K562 (cell line): ENCODE results near the gene UBE2O. TPM values are rescaled to one million over a fixed set of nuclear protein-coding genes. Genes with fewer than 3 reads are reported as not detected.

Experiments
- ATAC-seq: fragments of 200-7000 bp; cut with Tn5 transposase; 3 replicates; pipeline ENCODE4 v1.9.1; 2020; ENCODE audit warnings: moderate library complexity
- BruUV-seq: library from RNA; stranded (reverse); fragments of 400-500 nt; replicated peaks from 2 replicates; lab custom pipeline; 2021; lab: Mats Ljungman, UMichigan
- CTCF ChIA-PET: fragments of 300-600 bp; formaldehyde crosslinking; extraction: SDS; loops from one replicate; lab custom pipeline; 2021; ENCODE audit warnings: low intra/inter-chr PET ratio; lab: Yijun Ruan, JAX
- POLR2A ChIA-PET: fragments of 300-600, 350-650 bp; sonication (Branson Sonifier 250); formaldehyde crosslinking; extraction: SDS; loops from one replicate; lab custom pipeline; 2021; ENCODE audit warnings: antibody characterized with exemption, inconsistent platforms; lab: Yijun Ruan, JAX
- DNase-seq, 4 experiments: peaks; one replicate each; pipeline versions ENCODE4 v3.0.0 to v3.0.0-alpha.2; 2011 to 2018; ENCODE audit warnings: low spot score in 3 of 4, mixed read lengths in 3 of 4; ENCODE audit errors: extremely low read depth in 1 of 4
- FAIRE-seq: peaks from 2 replicates; lab custom pipeline; 2011; peaks lifted over from hg19 to GRCh38; lab: Jason Lieb, UNC
- H2AFZ ChIP-seq: 2 replicates; pipeline ENCODE4 v1.6.0; 2011; ENCODE audit warnings: low read depth, low read length, control low read depth, inconsistent platforms
- H3K27ac ChIP-seq: fragments of 200-600 bp; 3 replicates; pipeline ENCODE4 v1.8.0; 2011; ENCODE audit warnings: low read depth, mild to moderate bottlenecking, control low read depth, inconsistent platforms, low read length, moderate library complexity, mixed read lengths; ENCODE audit errors: extremely low read depth
- H3K27me3 ChIP-seq, 2 experiments: fragments of 300-600 bp in 1 of 2; 2 replicates in 1 of 2; 3 replicates in 1 of 2; pipeline versions ENCODE4 v1.6.0 to v1.8.0; 2011; ENCODE audit warnings: inconsistent platforms in 2 of 2, low read length in 2 of 2, mild to moderate bottlenecking in 1 of 2, mixed read lengths in 1 of 2, moderate library complexity in 1 of 2; ENCODE audit not compliant: control insufficient read depth in 2 of 2, insufficient read depth in 2 of 2
- H3K36me3 ChIP-seq: fragments of 300-600 bp; 3 replicates; pipeline ENCODE4 v1.8.0; 2011; ENCODE audit warnings: mild to moderate bottlenecking, low read length, inconsistent platforms; ENCODE audit not compliant: control insufficient read depth, insufficient read depth
- H3K4me1 ChIP-seq, 2 experiments: fragments of 200-600 bp in 1 of 2; replicated peaks in 1 of 2; 2 replicates in 1 of 2; 3 replicates in 1 of 2; pipeline versions ENCODE4 v1.5.1 to v1.8.0; 2011; ENCODE audit warnings: inconsistent platforms in 2 of 2, low read length in 2 of 2, mild to moderate bottlenecking in 1 of 2, mixed read lengths in 1 of 2, moderate library complexity in 1 of 2; ENCODE audit not compliant: control insufficient read depth in 2 of 2, insufficient read depth in 2 of 2
- H3K4me2 ChIP-seq: 2 replicates; pipeline ENCODE4 v1.6.1; 2011; ENCODE audit warnings: low read length, control low read depth, inconsistent platforms, mixed read lengths; ENCODE audit not compliant: insufficient read depth
- H3K4me3 ChIP-seq: fragments of 200-600 bp; sonication (generic), shearing (Covaris generic); 2 replicates; pipeline ENCODE4 v1.5.1; 2016; ENCODE audit warnings: control low read depth, inconsistent platforms
- H3K79me2 ChIP-seq: fragments of 200-600 bp; 3 replicates; pipeline ENCODE4 v1.8.0; 2011; ENCODE audit warnings: low read length, inconsistent platforms; ENCODE audit not compliant: control insufficient read depth, insufficient read depth
- H3K9ac ChIP-seq, 2 experiments: 2 replicates each; pipeline versions ENCODE4 v1.6.0 to v1.6.1; 2011; ENCODE audit warnings: low read depth in 2 of 2, low read length in 2 of 2, control low read depth in 1 of 2, inconsistent platforms in 1 of 2, mild to moderate bottlenecking in 1 of 2, mixed read lengths in 1 of 2; ENCODE audit not compliant: insufficient read depth in 1 of 2
- H3K9me1 ChIP-seq: one replicate; pipeline ENCODE4 v1.6.0; 2011; ENCODE audit warnings: inconsistent platforms, mild to moderate bottlenecking, low read length, moderate library complexity; ENCODE audit not compliant: control insufficient read depth, insufficient read depth
- H3K9me3 ChIP-seq: replicated peaks from 2 replicates; pipeline ENCODE4 v1.5.1; 2011; ENCODE audit warnings: low read depth, low read length, inconsistent platforms; ENCODE audit not compliant: control insufficient read depth, insufficient read depth
- H4K20me1 ChIP-seq: replicated peaks from 2 replicates; pipeline ENCODE4 v1.6.1; 2011; ENCODE audit warnings: low read length, inconsistent platforms, mixed read lengths; ENCODE audit not compliant: control insufficient read depth, insufficient read depth
- AFF4 ChIP-seq: sonication (generic); formaldehyde crosslinking; IDR thresholded peaks from 2 replicates; pipeline ENCODE4 v1.8.0; 2023; ENCODE audit warnings: mild to moderate bottlenecking, missing genetic modification reagents
- ARHGAP35 ChIP-seq: fragments of 450-650 bp; IDR thresholded peaks from 2 replicates; pipeline ENCODE4 v1.6.1; 2018; ENCODE audit not compliant: partially characterized antibody
- BRF1 ChIP-seq: IDR thresholded peaks from 3 replicates; pipeline ENCODE4 v1.6.1; 2011; ENCODE audit warnings: borderline replicate concordance, mild to moderate bottlenecking; ENCODE audit not compliant: insufficient read length; ENCODE audit errors: extremely low read depth
- HDAC3 ChIP-seq: fragments of 450-650 bp; IDR thresholded peaks from 2 replicates; pipeline ENCODE4 v1.6.1; 2018; ENCODE audit warnings: borderline replicate concordance, mild to moderate bottlenecking, moderate library complexity; ENCODE audit not compliant: partially characterized antibody
- MIER1 ChIP-seq: fragments of 450-650 bp; IDR thresholded peaks from 2 replicates; pipeline ENCODE4 v1.6.1; 2016; ENCODE audit warnings: antibody characterized with exemption, mild to moderate bottlenecking, low read depth
- PML ChIP-seq: IDR thresholded peaks from 2 replicates; pipeline ENCODE4 v1.6.1; 2012; ENCODE audit warnings: low read length, inconsistent platforms
- POLR2AphosphoS5 ChIP-seq: IDR thresholded peaks from 2 replicates; pipeline ENCODE4 v1.6.1; 2011; ENCODE audit warnings: mild to moderate bottlenecking, low read depth, low read length, moderate library complexity; ENCODE audit not compliant: control insufficient read depth, insufficient read depth
- TBP ChIP-seq: optimal IDR thresholded peaks from 2 replicates; pipeline ENCODE3; 2011; ENCODE audit warnings: low read depth, low read length, improper control_type of control experiment
- TEAD1 ChIP-seq, 2 experiments: fragments of 450-650 bp in 1 of 2; sonication (generic) in 1 of 2; formaldehyde crosslinking; IDR thresholded peaks; 2 replicates each; pipeline versions ENCODE4 v1.4.0 to v1.8.0; 2020 to 2022; ENCODE audit warnings: mild to moderate bottlenecking in 2 of 2, missing genetic modification reagents in 1 of 2
- UBTF ChIP-seq, 2 experiments: IDR thresholded peaks; 2 replicates each; pipeline ENCODE4 v1.6.1; 2012; ENCODE audit warnings: improper control_type of control experiment in 2 of 2, low read depth in 2 of 2, low read length in 2 of 2, borderline replicate concordance in 1 of 2
- ZC3H4 ChIP-seq: sonication (generic); formaldehyde crosslinking; IDR thresholded peaks from 2 replicates; pipeline ENCODE4 v1.9.0; 2021; ENCODE audit warnings: missing genetic modification reagents, borderline replicate concordance
- ZFX ChIP-seq: sonication (generic); formaldehyde crosslinking; IDR thresholded peaks from 2 replicates; pipeline ENCODE4 v1.8.0; 2022; ENCODE audit warnings: mild to moderate bottlenecking, missing genetic modification reagents, moderate library complexity
- ZNF143 ChIP-seq: sonication (generic); formaldehyde crosslinking; IDR thresholded peaks from 2 replicates; pipeline ENCODE4 v1.9.0; 2022; ENCODE audit warnings: mild to moderate bottlenecking, missing genetic modification reagents
- ZNF23 ChIP-seq: fragments of 250-450 bp; sonication (Bioruptor Pico); IDR thresholded peaks from 2 replicates; pipeline ENCODE4 v1.4.0; 2020; ENCODE audit warnings: mild to moderate bottlenecking
- ZNF511 ChIP-seq: sonication (generic); formaldehyde crosslinking; IDR thresholded peaks from 2 replicates; pipeline ENCODE4 v1.8.0; 2022; ENCODE audit warnings: mild to moderate bottlenecking, missing genetic modification reagents
- ZSCAN32 ChIP-seq: fragments of 450-650 bp; formaldehyde crosslinking; IDR thresholded peaks from 2 replicates; pipeline ENCODE4 v1.4.0; 2020; ENCODE audit warnings: mild to moderate bottlenecking, moderate library complexity
- WGBS: fragments of 100-300 bp; shearing (Covaris generic); methylation state at CpG from one replicate; pipeline ENCODE4 v1.1.6; 2016; ENCODE audit warnings: low coverage, mixed read lengths; ENCODE audit not compliant: insufficient coverage; ENCODE audit errors: missing lambda C conversion rate; 5-methylcytosine and 5-hydroxymethylcytosine counted together
- in situ Hi-C: fragments of 300-500 bp; cut with MboI; formaldehyde crosslinking; loops from 4 replicates; pipeline ENCODE4 v1.15.0; 2018; ENCODE audit warnings: inconsistent platforms, mixed read lengths
- intact Hi-C: fragments of 100-400 bp; cut with micrococcal nuclease; formaldehyde crosslinking; loops from 2 replicates; pipeline ENCODE4 v1.14.2; 2022
- polyA plus RNA-seq, 8 experiments: library from polyadenylated mRNA; depleted of rRNA in 4 of 8; stranded (reverse) in 5 of 8; unstranded in 3 of 8; fragments of >200 nt; fragmentation: Nextera tagmentation in 2 of 8; fragmentation: Illumina TruSeq in 1 of 8; extraction: Ambion mirVana in 2 of 8; extraction: Trizol in 1 of 8; gene quantifications; 2 replicates each; pipeline versions ENCODE4 v1.2.1 to v1.2.3, GENCODE V29; 2011 to 2014; ENCODE audit warnings: inconsistent platforms in 1 of 8, missing spikeins in 1 of 8
- total RNA-seq, 7 experiments: library from RNA; depleted of rRNA in 6 of 7; stranded (reverse); fragments of >200 nt in 6 of 7; fragmentation: Illumina TruSeq in 2 of 7; extraction: Trizol in 2 of 7; gene quantifications; 2 replicates each; pipeline versions ENCODE4 v1.2.1 to v1.2.3, GENCODE V29; 2011 to 2021; ENCODE audit warnings: low replicate concordance in 1 of 7

Gene UBE2O
- total and polyA plus RNA-seq, 9 of the 15 experiments (the other 6 are each of a cell fraction or from before 2014, with no cell fraction given): 1.6 to 39.7 (median 13.3) TPM

GRCh38 chr17:76405607-76405966, 47.4 kb downstream of the UBE2O start:
- Histone ChIP-seq H3K4me2 (peak overlapping the region; percentile 55; the same call in 1 of the 2 replicates), H3K36me3 (peaks cover 51% of the 10 kb centered on the region; the same call in 2 of the 3 replicates), H3K27ac (no peak overlapping the region), H3K9me3 (no peaks in the 10 kb centered on the region), H3K9me1 (peaks cover 18% of the 10 kb centered on the region), H4K20me1 (peaks cover 48% of the 10 kb centered on the region), H3K4me3 (no peak overlapping the region), H3K9ac (no peak overlapping the region), H2AFZ (no peak overlapping the region), H3K79me2 (peaks cover 16% of the 10 kb centered on the region), H3K27me3 (no peaks in the 10 kb centered on the region), H3K4me1 (peaks cover 16 to 30% of the 10 kb centered on the region in 2 experiments)
- 9% methylated on average over 9 of the region's 9 CpGs for WGBS
- FAIRE-seq: no peak
- intact Hi-C loops: no loop called here
- ATAC-seq: no peak; the same call in 2 of the 3 replicates
- CTCF ChIA-PET: no interaction called here
- in situ Hi-C loops: loop anchor here (5.0 kb wide), 1 partner anchor 102 kb away; no protein-coding TSS in a partner anchor
- POLR2A ChIA-PET: interaction anchor here (0.6 to 2.7 kb wide), 11 partner anchors 9 to 54 kb away, joined by 3 to 22 read pairs (median 4); partner anchors contain the start of genes PRPSAP1, SPHK1 and UBE2O
- BruUV-seq: no TSS peak
- DNase-seq: peak in 3 of 4 experiments; percentile 10 to 68 (median 65)
- TF ChIP-seq BRF1: no peak
- TF ChIP-seq UBTF (IDR thresholded peaks at IDR 0.05; ENCODE audit: borderline replicate concordance in 1 of 2, low read depth in 2 of 2, low read length in 2 of 2): 0 out of 4 replicates have a peak, but pooled peaks of 1 of the 2 experiments have one; percentile 19
- TF ChIP-seq HDAC3: no peak
- no peak for TF ChIP-seq POLR2AphosphoS5
- TF ChIP-seq TBP: peak; percentile 29
- TF ChIP-seq ZNF143 (CRISPR knock-in tag): peak; percentile 58; the same call in 1 of the 2 replicates
- no peak for TF ChIP-seq MIER1
- TF ChIP-seq ZSCAN32 (CRISPR knock-in tag): no peak
- 0 out of 2 replicates have a peak, but pooled peaks have one; percentile 28 for TF ChIP-seq ZNF511 (CRISPR knock-in tag)
- TF ChIP-seq AFF4 (CRISPR knock-in tag): peak; percentile 64; the same call in 1 of the 2 replicates
- 0 out of 4 replicates have a peak, but pooled peaks of 1 of the 2 experiments have one; percentile 10 for TF ChIP-seq TEAD1 (CRISPR knock-in tag; IDR thresholded peaks at IDR 0.05)
- TF ChIP-seq PML: no peak
- TF ChIP-seq ARHGAP35: peak; percentile 28
- TF ChIP-seq ZNF23 (CRISPR knock-in tag): no peak
- TF ChIP-seq ZC3H4 (CRISPR knock-in tag): peak; percentile 13; the same call in 1 of the 2 replicates
- peak; percentile 50 for TF ChIP-seq ZFX (CRISPR knock-in tag)
